ENCODE results near the gene SMNDC1. TPM values are rescaled to one million over a fixed set of nuclear protein-coding genes. Genes with fewer than 3 reads are reported as not detected.

SMNDC1 gene
- total RNA-seq, 1 donor from 2014 or later: 46.2 TPM

DNA sequence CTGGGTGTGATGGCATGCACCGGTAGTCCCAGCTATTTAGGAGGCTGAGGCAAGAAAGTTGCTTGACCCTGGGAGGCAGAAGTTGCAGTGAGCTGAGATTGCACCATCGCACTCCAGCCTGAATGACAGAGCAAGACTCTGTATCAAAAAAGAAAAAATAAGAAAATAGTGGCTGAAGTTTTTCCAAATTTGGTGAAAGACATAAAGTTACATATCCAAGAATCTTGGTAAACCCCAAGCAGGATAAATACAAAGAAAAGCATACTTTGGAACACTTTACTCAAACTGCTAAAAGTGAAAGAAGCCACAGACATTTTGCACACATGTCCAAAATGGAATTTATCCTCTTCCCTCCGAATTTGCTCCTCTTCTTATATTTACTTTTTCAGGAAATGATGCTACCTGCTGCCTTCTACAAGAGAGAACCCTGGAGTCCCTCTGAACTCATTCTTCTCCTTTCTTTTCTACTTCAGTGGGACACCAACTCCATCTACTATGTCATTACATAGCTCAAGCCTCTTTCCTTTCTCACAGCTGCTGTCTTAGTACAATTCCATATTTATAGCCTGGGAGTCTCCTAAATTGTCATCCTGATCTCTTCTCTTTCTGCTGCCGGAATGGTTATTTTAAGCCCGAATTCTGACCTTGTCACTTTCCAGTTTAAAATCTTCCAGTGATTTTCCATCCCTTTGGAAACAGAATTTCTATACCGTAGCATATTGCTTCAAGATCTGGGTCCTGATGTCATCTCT is 17.3 kb upstream of the SMNDC1 start:
- H3K27ac Mint-ChIP-seq: no peak overlapping the region
- H3K27me3 Mint-ChIP-seq: no peaks in the 10 kb centered on the region
- no peak for DNase-seq
- intact Hi-C loops (cut with micrococcal nuclease): no loop called here
- H3K4me3 Mint-ChIP-seq: no peak overlapping the region
- H3K36me3 Mint-ChIP-seq (ENCODE audit: low read depth): peaks cover 5% of the 10 kb centered on the region
- peaks cover 43% of the 10 kb centered on the region for H3K4me1 Mint-ChIP-seq
- peaks cover 15% of the 10 kb centered on the region for H3K9me3 Mint-ChIP-seq

GRCh38 chr10:110317866-110318850 is 13.4 kb upstream of the SMNDC1 start:
- Mint-ChIP-seq H3K9me3 (peaks cover 12% of the 10 kb centered on the region), H3K27me3 (no peaks in the 10 kb centered on the region), H3K4me1 (peaks cover 30% of the 10 kb centered on the region), H3K27ac (no peak overlapping the region), H3K36me3 (ENCODE audit: low read depth) (peaks cover 5% of the 10 kb centered on the region), H3K4me3 (no peak overlapping the region)
- intact Hi-C loops (cut with micrococcal nuclease): no loop called here
- no peak for DNase-seq

GRCh38 chr10:110313674-110314073 is 9.0 kb upstream of the SMNDC1 start:
- Mint-ChIP-seq H3K9me3 (no peaks in the 10 kb centered on the region), H3K4me3 (no peak overlapping the region), H3K27ac (no peak overlapping the region), H3K4me1 (peaks cover 42% of the 10 kb centered on the region), H3K27me3 (no peaks in the 10 kb centered on the region), H3K36me3 (ENCODE audit: low read depth) (no peaks in the 10 kb centered on the region)
- intact Hi-C loops (cut with micrococcal nuclease): loop anchor here (5.0 kb wide), 1 partner anchor 369 kb away; no protein-coding TSS in a partner anchor
- DNase-seq: no peak

DNA sequence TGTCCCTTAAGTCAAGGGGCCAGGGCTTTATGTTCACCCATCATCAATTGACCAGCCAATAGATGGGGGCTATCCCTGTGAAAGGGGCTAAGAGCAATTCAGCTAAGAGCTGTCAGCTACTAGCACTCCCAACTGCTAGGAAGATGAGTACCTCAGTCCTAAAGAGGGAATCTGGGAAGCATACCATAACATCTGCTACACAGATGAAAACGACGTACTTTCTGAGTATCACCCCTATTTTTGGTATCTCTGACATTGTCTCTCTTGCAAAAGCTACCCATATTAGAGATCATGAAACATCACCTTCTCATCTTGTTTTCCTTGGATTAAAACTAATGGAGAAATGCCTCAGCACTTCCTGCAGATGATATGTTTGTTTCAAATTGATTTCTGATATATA is 7.5 kb upstream of the SMNDC1 start:
- no peak overlapping the region for H3K27ac Mint-ChIP-seq
- no peak overlapping the region for H3K4me3 Mint-ChIP-seq
- H3K4me1 Mint-ChIP-seq: peaks cover 34% of the 10 kb centered on the region
- H3K9me3 Mint-ChIP-seq: no peaks in the 10 kb centered on the region
- H3K27me3 Mint-ChIP-seq: no peaks in the 10 kb centered on the region
- DNase-seq: peak; percentile 53
- no peaks in the 10 kb centered on the region for H3K36me3 Mint-ChIP-seq (ENCODE audit: low read depth)
- intact Hi-C loops (cut with micrococcal nuclease): loop anchor here (5.0 kb wide), 1 partner anchor 370 kb away; no protein-coding TSS in a partner anchor

GRCh38 chr10:110311357-110311949 is 6.7 kb upstream of the SMNDC1 start:
- peak; percentile 74 for DNase-seq
- Mint-ChIP-seq H3K4me1 (peaks cover 34% of the 10 kb centered on the region), H3K27ac (no peak overlapping the region), H3K9me3 (no peaks in the 10 kb centered on the region), H3K4me3 (no peak overlapping the region), H3K27me3 (no peaks in the 10 kb centered on the region), H3K36me3 (ENCODE audit: low read depth) (no peaks in the 10 kb centered on the region)
- intact Hi-C loops (cut with micrococcal nuclease): loop anchor here (1.0 to 5.0 kb wide), 10 partner anchors 42 to 371 kb away; partner anchors contain the start of gene SMC3

DNA sequence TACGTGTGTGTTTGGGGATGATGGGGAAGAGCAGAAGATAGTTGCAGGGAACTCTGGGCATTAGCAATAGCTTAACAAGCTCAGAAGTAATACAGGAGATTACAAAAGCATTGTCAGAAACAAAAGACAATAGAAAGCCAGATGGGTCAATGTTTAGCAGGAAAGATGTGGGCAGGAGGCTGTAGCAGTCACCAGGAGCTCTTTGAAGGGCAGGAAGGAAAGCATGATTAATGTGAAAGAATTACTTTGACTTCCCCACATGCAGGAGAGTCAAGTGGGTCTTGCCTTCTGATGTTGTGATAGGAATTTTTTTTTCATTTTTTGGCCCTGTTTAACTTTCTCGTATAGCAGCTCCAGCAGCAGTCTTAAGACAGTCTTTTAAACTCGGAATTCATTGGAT is 6.0 kb upstream of the SMNDC1 start:
- no peaks in the 10 kb centered on the region for H3K36me3 Mint-ChIP-seq (ENCODE audit: low read depth)
- no peak for DNase-seq
- peak overlapping the region; percentile 32 for H3K4me3 Mint-ChIP-seq
- intact Hi-C loops (cut with micrococcal nuclease): loop anchor here (1.0 to 5.0 kb wide), 10 partner anchors 43 to 372 kb away; partner anchors contain the start of gene SMC3
- peaks cover 39% of the 10 kb centered on the region for H3K4me1 Mint-ChIP-seq
- no peaks in the 10 kb centered on the region for H3K9me3 Mint-ChIP-seq
- no peaks in the 10 kb centered on the region for H3K27me3 Mint-ChIP-seq
- H3K27ac Mint-ChIP-seq: peak overlapping the region; percentile 64

DNA sequence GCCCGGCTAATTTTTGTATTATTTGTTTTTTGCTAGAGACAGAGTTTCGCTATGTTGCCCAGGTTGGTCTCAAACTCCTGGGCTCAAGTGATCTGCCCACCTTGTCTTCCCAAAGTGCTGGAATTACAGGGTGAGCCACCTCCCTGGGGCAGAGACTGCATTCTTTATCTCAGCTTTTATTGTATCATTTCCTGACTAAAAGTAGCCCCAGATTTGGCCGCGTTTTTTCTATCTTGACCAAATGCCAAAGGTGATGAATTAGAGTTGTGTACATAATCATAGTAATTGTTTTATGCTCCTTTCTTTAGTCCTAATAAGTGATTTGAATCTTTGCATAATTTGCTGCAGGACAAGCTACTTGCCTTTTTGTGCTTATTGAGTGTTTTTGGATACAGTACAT is 3.1 kb upstream of the SMNDC1 start:
- Mint-ChIP-seq H3K27ac (no peak overlapping the region), H3K9me3 (no peaks in the 10 kb centered on the region), H3K4me3 (no peak overlapping the region), H3K27me3 (no peaks in the 10 kb centered on the region), H3K36me3 (ENCODE audit: low read depth) (peaks cover 11% of the 10 kb centered on the region), H3K4me1 (peaks cover 40% of the 10 kb centered on the region)
- intact Hi-C loops (cut with micrococcal nuclease): loop anchor here (5.0 kb wide), 1 partner anchor 584 kb away; no protein-coding TSS in a partner anchor
- DNase-seq: no peak

DNA sequence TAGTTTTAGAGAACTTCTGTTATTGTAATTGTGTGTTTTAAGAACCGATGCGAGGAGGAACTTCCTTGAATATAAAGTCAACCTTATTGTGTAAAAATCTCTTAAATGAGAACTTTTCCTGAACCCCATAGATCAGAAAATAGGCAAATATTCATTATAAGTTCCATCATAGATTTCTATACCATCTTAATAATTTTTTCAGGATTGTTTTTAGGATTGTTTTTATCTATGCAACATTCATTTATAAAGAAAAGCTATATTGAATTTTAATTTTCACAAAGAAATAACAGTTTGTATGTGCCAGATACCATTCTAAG is 1.7 kb upstream of the SMNDC1 start:
- H3K36me3 Mint-ChIP-seq (ENCODE audit: low read depth): peaks cover 25% of the 10 kb centered on the region
- no peaks in the 10 kb centered on the region for H3K9me3 Mint-ChIP-seq
- intact Hi-C loops (cut with micrococcal nuclease): loop anchor here (1.0 to 5.0 kb wide), 6 partner anchors 193 to 586 kb away; no protein-coding TSS in a partner anchor
- no peak overlapping the region for H3K27ac Mint-ChIP-seq
- H3K4me3 Mint-ChIP-seq: peak overlapping the region; percentile 97
- H3K27me3 Mint-ChIP-seq: no peaks in the 10 kb centered on the region
- H3K4me1 Mint-ChIP-seq: peaks cover 43% of the 10 kb centered on the region
- no peak for DNase-seq

DNA sequence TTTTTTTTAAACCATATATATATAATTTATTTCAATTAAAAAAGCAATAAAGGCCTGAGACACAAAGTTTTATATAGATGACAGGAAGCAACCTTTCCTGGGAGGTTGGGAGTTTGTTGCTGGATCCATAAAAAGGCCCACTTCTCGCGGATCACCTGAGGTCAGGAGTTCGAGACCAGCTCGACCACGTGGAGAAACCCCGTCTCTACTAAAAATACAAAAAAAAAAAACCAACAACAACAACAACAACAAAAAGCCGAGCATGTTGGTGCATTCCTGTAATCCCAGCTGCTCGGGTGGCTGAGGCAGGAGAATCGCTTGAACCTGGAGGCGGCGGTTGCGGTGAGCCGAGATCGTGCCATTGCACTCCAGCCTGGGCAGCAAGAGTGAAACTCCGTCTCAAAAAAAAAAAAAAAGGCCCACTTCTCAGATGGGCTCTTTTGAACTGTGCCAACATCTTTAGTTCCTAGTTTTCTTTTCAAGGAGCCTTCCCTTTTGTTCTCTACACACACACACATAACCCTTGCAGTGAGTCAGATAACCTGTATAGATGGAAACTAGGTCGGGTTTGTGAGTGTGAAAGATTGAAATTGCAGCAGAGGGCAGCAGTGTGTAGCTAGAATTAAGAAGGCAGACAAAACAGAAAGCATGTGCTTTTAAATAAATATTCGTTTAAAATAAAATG is 1.2 kb upstream of the SMNDC1 start:
- Mint-ChIP-seq H3K27me3 (no peaks in the 10 kb centered on the region), H3K9me3 (no peaks in the 10 kb centered on the region), H3K36me3 (ENCODE audit: low read depth) (peaks cover 28% of the 10 kb centered on the region), H3K4me1 (peaks cover 41% of the 10 kb centered on the region), H3K4me3 (peak overlapping the region; percentile 97), H3K27ac (peak overlapping the region; percentile 95)
- peak; percentile 87 for DNase-seq
- intact Hi-C loops (cut with micrococcal nuclease): loop anchor here (1.0 to 5.0 kb wide), 8 partner anchors 79 to 586 kb away; no protein-coding TSS in a partner anchor

- peaks cover 39% of the 10 kb centered on the region for H3K4me1 Mint-ChIP-seq
- no peaks in the 10 kb centered on the region for H3K9me3 Mint-ChIP-seq
Observed at GRCh38 chr10:110304394-110304779, 333 bp downstream of the SMNDC1 start.

DNA sequence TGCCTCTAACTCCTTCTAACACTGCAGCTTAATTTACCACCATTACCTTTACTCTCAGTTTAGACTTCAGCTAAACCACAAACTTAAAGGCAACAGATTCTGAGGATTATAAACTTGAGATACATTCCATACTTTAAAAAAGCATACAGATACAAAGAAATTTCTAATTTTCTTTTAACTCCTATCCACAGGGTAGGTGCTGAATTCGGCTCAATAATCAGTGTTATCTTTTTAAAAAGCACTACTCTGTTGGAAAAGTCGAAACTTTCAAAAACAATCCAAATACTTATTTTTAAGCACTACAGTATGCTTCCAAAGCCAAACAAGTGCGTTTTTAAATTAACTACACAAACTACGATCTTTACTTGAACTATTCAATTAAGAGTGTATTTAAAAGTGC is 1.0 kb downstream of the SMNDC1 start:
- H3K4me3 Mint-ChIP-seq: peak overlapping the region; percentile 97
- H3K27me3 Mint-ChIP-seq: no peaks in the 10 kb centered on the region
- no peak for DNase-seq
- H3K27ac Mint-ChIP-seq: peak overlapping the region; percentile 89
- intact Hi-C loops (cut with micrococcal nuclease): loop anchor here (1.0 to 2.0 kb wide), 2 partner anchors 77 to 615 kb away; no protein-coding TSS in a partner anchor
- H3K4me1 Mint-ChIP-seq: peaks cover 39% of the 10 kb centered on the region
- H3K36me3 Mint-ChIP-seq (ENCODE audit: low read depth): peaks cover 39% of the 10 kb centered on the region
- H3K9me3 Mint-ChIP-seq: no peaks in the 10 kb centered on the region

More at GRCh38 chr10:110304394-110304779, 333 bp downstream of the SMNDC1 start:
- H3K4me3 Mint-ChIP-seq: peak overlapping the region; percentile 97
- H3K27ac Mint-ChIP-seq: peak overlapping the region; percentile 95
- no peaks in the 10 kb centered on the region for H3K27me3 Mint-ChIP-seq
- intact Hi-C loops (cut with micrococcal nuclease): loop anchor here (1.0 to 2.0 kb wide), 2 partner anchors 78 to 614 kb away; no protein-coding TSS in a partner anchor
- H3K36me3 Mint-ChIP-seq (ENCODE audit: low read depth): peaks cover 37% of the 10 kb centered on the region
- DNase-seq: no peak

DNA sequence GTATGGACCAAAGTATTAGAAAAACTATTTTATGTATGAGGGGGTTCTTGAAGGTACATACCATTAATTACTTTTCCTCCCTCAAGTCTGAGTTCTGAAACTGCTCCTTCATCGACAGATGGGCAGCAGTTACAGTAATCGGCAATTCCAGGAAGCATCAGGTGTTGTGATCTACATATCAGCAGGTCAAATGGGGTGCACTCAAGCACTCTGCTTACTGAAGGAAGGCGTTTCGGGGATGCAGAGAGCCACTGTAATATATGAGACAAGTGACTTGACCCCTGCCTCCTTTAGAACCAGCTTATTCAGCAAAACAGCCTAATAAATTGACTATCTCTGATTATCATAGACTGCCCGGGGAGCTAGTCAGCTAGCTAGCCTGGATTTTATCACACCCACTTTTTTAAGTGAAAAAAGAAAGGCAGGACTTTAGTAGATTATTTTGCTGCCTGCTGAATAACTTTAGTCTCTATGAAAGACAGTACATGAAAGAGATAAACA is 4.2 kb downstream of the SMNDC1 start:
- H3K9me3 Mint-ChIP-seq: no peaks in the 10 kb centered on the region
- peaks cover 66% of the 10 kb centered on the region for H3K36me3 Mint-ChIP-seq (ENCODE audit: low read depth)
- peak overlapping the region; percentile 7 for H3K4me3 Mint-ChIP-seq
- H3K27me3 Mint-ChIP-seq: no peaks in the 10 kb centered on the region
- DNase-seq: no peak
- peak overlapping the region; percentile 35 for H3K27ac Mint-ChIP-seq
- H3K4me1 Mint-ChIP-seq: peaks cover 39% of the 10 kb centered on the region
- intact Hi-C loops (cut with micrococcal nuclease): no loop called here

- Mint-ChIP-seq H3K9me3 (no peaks in the 10 kb centered on the region), H3K4me1 (peaks cover 17% of the 10 kb centered on the region), H3K27me3 (no peaks in the 10 kb centered on the region), H3K27ac (no peak overlapping the region), H3K4me3 (no peak overlapping the region), H3K36me3 (ENCODE audit: low read depth) (peaks cover 71% of the 10 kb centered on the region)
- DNase-seq: no peak
- intact Hi-C loops (cut with micrococcal nuclease): no loop called here
Observed at GRCh38 chr10:110296966-110297365, 7.8 kb downstream of the SMNDC1 start.
